T47D (cell line): Measurements from ENCODE around the gene C6orf58.
"Not testable (repeated sequence)": the region's sequence is repeated elsewhere in the genome, so short reads cannot be mapped to it uniquely, and the experiment has no call there.

ENCODE experiments used
- DNase-seq, 2 experiments: peaks; one replicate each; pipeline versions ENCODE4 v3.0.0 to v3.0.0-alpha.2; 2011 to 2012; ENCODE audit warnings: low read depth in 1 of 2, low spot score in 1 of 2
- JUND ChIP-seq: IDR thresholded peaks from 2 replicates; pipeline ENCODE4 v1.6.1; 2012; ENCODE audit warnings: low read depth
- in situ Hi-C: cut with HindIII; loops from 2 replicates; pipeline ENCODE4 v1.10.0; 2016; ENCODE audit warnings: low sequenced_read_pairs, low pct_unique_long_range_greater_than_20kb

Gene C6orf58

DNA sequence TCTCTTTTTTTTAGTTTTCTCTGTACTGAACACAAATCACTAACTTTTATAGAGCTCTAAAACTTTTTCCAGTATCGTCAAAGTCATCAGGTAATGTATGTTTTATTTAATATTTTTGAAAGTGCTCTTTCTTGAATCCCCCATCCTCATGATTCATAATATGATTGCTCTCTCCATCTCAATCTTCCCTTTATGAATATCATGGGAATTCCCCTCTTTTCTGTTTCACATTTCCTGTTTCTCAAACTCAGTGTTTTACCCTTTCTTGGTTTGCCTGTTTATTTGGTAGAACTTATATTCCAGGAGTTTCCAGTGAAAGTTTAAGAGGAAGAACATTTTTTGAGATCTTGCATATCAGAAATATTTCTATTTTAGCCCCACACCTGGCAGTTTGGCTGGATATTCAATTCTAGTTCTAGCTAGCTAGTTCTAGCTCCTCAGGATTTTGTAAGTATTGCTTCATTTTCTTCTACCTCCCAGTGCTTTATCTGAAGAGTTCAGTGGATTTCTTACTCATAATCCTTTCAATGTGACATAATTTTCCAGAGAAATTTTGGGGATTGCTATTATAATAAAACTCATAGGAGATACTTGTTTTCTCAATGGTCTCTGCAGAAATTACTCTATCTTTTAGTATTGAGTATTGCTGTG, 6.1 kb upstream of the C6orf58 start:
- in situ Hi-C loops, result no loop called here
- no peak for DNase-seq
- no peak for TF ChIP-seq JUND

DNA sequence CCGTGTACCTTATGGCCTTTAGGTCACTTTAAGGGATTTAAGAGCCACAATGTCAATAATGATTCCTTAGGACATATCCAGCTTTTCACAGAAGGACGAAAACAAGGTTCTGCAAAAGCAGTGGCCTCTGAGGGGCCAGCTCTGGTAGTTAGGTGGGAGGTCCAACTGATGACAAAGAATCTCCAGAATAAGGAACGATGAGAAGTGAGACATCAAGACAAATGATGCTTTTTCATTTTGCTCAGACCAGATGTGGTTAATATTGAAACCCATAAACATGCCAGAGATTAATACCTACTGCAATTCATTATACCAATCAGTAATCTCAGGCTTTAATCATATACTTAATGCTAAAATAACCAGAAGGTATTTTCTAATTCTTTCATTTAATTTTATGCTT, 1.9 kb downstream of the C6orf58 start:
- DNase-seq, result no peak
- in situ Hi-C loops, result no loop called here
- TF ChIP-seq JUND, result no peak

DNA sequence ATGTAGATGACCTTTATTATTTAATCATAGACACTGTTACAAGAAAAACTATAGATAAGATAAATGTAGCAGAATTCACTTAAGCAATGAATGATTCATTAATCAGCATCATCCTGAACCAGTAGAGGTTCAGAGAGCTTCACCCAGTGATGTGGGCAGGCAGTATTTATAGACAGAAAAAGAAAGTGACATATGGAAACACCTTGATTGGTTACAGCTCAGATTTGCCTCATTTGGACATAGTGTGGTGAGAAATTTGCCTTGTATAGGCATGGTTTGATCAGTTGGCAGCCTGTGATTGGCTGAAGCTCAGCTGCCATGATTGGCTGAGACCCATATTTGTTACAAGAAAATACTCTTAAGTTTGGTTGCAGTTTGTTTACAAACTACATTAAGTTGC, 4.6 kb downstream of the C6orf58 start:
- no peak for TF ChIP-seq JUND
- no peak for DNase-seq
- in situ Hi-C loops, result no loop called here

DNA sequence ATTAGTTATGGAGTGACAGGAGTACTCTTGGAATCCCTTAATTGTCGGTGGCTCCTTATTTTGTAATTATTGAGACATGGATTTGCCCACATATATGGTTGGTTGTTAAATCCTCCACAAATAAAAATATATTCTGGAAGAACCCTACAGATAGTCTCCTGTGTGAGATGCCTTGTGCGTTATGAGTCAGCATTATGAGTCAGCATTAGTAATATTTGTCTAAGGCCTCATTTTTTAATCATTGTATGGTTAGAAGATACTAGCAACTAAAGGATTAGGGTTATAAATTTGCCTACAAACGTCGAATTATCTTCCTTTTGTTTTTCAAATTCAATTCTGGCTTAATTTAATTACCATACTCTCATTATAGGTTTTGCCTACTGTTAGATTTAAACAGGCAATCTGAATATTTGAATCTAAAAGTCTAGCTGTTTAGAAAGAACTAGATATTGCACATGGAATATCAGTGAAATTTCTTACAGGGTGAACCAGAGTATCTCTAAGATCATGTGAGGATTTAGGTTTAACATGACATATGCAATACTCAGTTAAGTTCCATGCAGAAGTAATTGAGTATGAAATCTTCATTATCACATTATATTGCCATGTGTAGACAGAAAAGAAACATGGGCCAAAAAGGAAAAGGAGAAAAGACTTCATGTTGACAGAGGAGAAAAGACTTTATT, 5.9 kb downstream of the C6orf58 start:
- in situ Hi-C loops, result no loop called here

DNA sequence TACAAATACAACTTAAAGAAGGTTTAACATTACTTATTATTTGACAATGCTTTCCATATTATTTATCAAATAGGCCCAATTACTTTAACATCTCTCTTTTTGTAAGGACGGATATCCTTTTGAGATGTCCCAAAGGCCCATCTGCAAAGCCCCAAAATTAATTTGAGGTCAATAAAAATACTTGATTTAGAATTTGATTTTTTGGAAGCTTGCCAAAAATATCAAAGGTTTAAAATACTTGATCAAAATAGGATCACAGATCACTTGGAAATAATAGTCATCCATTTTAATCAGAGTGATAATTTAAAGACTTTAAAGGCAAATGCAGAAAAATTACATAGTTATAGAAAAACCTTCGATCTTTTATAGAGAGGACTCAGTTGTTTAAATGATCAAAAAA, 8.1 kb downstream of the C6orf58 start:
- no peak for TF ChIP-seq JUND
- no peak for DNase-seq
- in situ Hi-C loops, result no loop called here

More for the DNA sequence above, 5.9 kb downstream of the C6orf58 start:
- TF ChIP-seq JUND, result no peak
- no peak for DNase-seq

GRCh38 chr6:127586372-127586771, 9.4 kb downstream of the C6orf58 start:
- DNase-seq, result peak in 1 of 2 experiments; percentile 17
- in situ Hi-C loops, result no loop called here

GRCh38 chr6:127587875-127588274, 10.9 kb downstream of the C6orf58 start:
- in situ Hi-C loops, result no loop called here
- DNase-seq, result no peak
- TF ChIP-seq JUND, result no peak

More at GRCh38 chr6:127586372-127586771, 9.4 kb downstream of the C6orf58 start:
- TF ChIP-seq JUND, result no peak

DNA sequence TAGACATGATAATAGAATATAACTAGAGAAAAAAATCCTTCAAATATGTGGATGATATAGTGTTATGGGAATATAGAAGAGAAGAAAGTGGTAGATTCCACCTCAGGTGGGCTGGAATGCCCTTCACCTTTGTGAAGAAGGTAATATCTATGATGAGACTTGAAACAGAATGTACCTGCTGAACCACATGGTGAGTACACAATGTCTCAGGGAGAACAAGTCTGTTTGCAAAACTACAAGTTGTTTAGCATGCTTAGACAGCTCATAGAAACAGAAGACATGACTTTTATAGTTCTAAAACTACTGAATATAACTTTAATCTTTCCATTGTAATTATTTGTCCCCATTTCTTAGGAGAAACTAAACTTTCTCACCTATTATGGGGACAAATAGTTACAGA, 12.2 kb downstream of the C6orf58 start:
- DNase-seq, result peak in 1 of 2 experiments; percentile 16
- in situ Hi-C loops, result no loop called here
- TF ChIP-seq JUND, result no peak

DNA sequence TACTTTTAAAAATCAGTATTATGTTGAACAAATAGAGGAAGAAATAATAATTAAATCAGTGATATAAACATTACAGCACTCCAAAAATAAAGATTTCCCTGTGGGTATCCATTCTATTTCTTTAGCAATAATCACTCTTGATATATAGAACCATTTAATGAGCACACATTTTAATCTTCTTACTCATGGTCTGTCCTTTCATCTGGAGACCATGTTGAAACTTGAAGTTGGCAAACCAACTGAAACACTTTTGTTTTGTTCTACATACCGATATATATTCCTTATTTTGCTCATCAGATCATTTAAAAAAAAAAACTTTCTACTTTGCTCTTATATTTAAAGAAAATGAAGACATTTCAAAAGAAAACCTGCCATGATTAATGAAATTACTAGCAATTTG, 13.4 kb downstream of the C6orf58 start:
- in situ Hi-C loops, result no loop called here
- no peak for TF ChIP-seq JUND
- no peak for DNase-seq

DNA sequence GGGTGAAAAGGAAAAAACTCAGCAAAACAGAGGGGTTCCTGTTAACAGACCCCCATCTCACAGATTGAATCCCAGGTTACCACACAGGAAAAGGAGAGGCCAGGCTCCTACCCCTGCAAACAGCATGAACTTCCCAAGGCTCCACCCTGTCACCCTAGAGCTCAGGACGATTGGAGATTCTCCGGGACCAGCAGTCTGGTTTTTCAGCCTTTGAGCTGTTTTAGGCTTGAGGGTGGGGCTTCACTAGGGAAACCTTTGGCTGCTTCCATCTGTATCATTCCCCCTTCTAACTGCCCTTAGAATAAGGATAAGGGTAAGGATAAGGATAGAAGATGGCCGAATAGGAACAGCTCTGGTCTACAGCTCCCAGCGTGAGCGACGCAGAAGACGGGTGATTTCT, 16.0 kb downstream of the C6orf58 start:
- DNase-seq, result no peak
- in situ Hi-C loops, result no loop called here
- TF ChIP-seq JUND, result no peak

GRCh38 chr6:127593456-127593855, 16.5 kb downstream of the C6orf58 start:
- in situ Hi-C loops, DNase-seq: not testable (repeated sequence)

GRCh38 chr6:127606131-127606562, 29.2 kb downstream of the C6orf58 start:
- peak; percentile 28 to 63 for DNase-seq
- in situ Hi-C loops, result no loop called here
- no peak for TF ChIP-seq JUND

DNA sequence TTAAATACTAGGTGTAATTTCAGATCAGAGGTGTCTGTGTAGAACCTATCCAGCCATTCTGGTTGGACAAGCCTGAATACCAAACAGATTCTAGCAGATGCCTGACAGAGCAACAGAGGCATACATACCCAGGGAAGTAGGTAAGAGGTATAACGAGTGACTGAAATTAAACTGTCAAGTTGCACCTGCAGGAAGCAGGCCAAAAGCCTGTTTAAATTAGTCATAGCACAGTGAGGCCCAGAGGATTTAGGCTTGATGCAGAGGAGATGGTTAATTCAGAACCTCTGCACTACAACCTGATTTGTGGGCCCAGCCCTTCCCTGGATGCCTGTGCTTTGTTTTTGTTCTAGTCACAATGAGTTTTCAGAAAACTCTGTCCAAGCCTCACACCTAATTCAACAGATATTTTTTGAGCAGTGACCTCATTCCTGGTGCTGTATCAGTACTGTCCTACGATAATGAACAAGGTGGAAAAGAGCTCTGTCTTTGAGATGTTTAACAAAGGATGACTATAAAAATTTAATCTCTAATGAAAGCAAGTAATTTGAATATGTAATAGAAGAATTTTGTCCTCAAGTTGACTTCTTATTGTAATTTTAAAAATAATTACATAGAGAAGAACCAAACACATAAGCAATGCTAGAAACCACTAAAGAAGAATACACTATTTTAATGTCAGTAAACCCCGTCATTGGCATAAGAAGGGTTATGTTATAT, 31.7 kb downstream of the C6orf58 start:
- no peak for TF ChIP-seq JUND
- DNase-seq, result no peak
- in situ Hi-C loops, result no loop called here
